ENCODE results near the gene CRBN. TPM values are rescaled to one million over a fixed set of nuclear protein-coding genes. Genes with fewer than 3 reads are reported as not detected.

CRBN gene
- 98.5 and 115 TPM in 2 replicates for total RNA-seq

GRCh38 chr3:3179407-3180094 is at the start of gene CRBN:
CRBN (minus strand) TSS chr3:3179691; CDS start chr3:3179687, 4 bp downstream.

GRCh38 chr3:3126477-3127431 is 52.7 kb downstream of the CRBN start, which contains the start of gene TRNT1:
TRNT1 (plus strand) TSS chr3:3126940; CDS start chr3:3129041, 2,101 bp downstream.

GRCh38 chr3:3110299-3110630 is 69.2 kb downstream of the CRBN start, which contains the start of gene IL5RA:
IL5RA (minus strand) TSS chr3:3110374; CDS start chr3:3104984, 5,390 bp downstream.

Other genes starting within 250 kb of the CRBN start
- gene IL5RA, start 69.3 kb downstream of the CRBN start, total RNA-seq: not detected in 2 replicates
- 27.6 and 30.7 TPM in 2 replicates for gene TRNT1, start 52.8 kb downstream of the CRBN start, total RNA-seq

Measured in smooth muscle cell of the umbilical artery (primary cell).